Sigmoid colon (tissue), 7 donors: ENCODE measurements around the gene ERMN. TPM values are rescaled to one million over a fixed set of nuclear protein-coding genes. Genes with fewer than 3 reads are reported as not detected.

Experiments used
- DNase-seq: peaks from one replicate; pipeline ENCODE4 v3.0.0-alpha.2; 2019
- H3K27ac ChIP-seq, 4 donors: fragments of 200-600 bp; sonication (generic); one replicate each; pipeline ENCODE4 v1.5.1; 2016 to 2019; ENCODE audit warnings: mild to moderate bottlenecking in 1 of 4
- H3K27me3 ChIP-seq, 3 donors: fragments of 200-600 bp; sonication (generic); one replicate each; pipeline ENCODE4 v1.5.1; 2019; ENCODE audit warnings: mild to moderate bottlenecking in 1 of 3
- H3K36me3 ChIP-seq, 4 donors: fragments of 200-600 bp; sonication (generic); one replicate each; pipeline ENCODE4 v1.5.1; 2016 to 2019
- H3K4me1 ChIP-seq, 4 donors: fragments of 200-600 bp; sonication (generic); one replicate each; pipeline ENCODE4 v1.5.1; 2017 to 2019
- H3K4me3 ChIP-seq, 4 donors: fragments of 200-600 bp; sonication (generic); one replicate each; pipeline ENCODE4 v1.5.1; 2017 to 2019; ENCODE audit warnings: mild to moderate bottlenecking in 2 of 4, moderate library complexity in 1 of 4
- H3K9me3 ChIP-seq, 4 donors: fragments of 200-600 bp in 3 of 4; sonication (generic) in 3 of 4; one replicate each; pipeline versions ENCODE4 v1.5.1 to v1.6.1; 2013 to 2019
- EP300 ChIP-seq, 4 donors: sonication (generic); formaldehyde crosslinking; IDR thresholded peaks; one replicate each; pipeline ENCODE4 v1.6.1; 2017; ENCODE audit warnings: antibody characterized with exemption in 4 of 4
- POLR2A ChIP-seq, 2 donors: fragments of 450-650 bp; IDR thresholded peaks; one replicate each; pipeline ENCODE4 v1.6.1; 2016; ENCODE audit warnings: antibody characterized with exemption in 2 of 2, mild to moderate bottlenecking in 2 of 2, moderate library complexity in 2 of 2
- POLR2AphosphoS5 ChIP-seq, 4 donors: sonication (generic); formaldehyde crosslinking; IDR thresholded peaks; one replicate each; pipeline ENCODE4 v1.6.1; 2017; ENCODE audit warnings: antibody characterized with exemption in 4 of 4
- whole genome bisulfite sequencing, 2 donors: extraction: QIAGEN DNeasy Blood & Tissue Kit; methylation state at CpG; one replicate each; pipeline ENCODE4 v1.1.7; 2013; 5-methylcytosine and 5-hydroxymethylcytosine counted together
- intact Hi-C: fragments of 100-400 bp; cut with DNase I; formaldehyde crosslinking; loops from one replicate; pipeline ENCODE4 v1.15.1; 2023
- polyA plus RNA-seq, 3 donors: library from polyadenylated mRNA; stranded (reverse); fragments of 200-250 nt; gene quantifications; one replicate each; pipeline ENCODE4 v1.2.3, GENCODE V29; 2013
- total RNA-seq, 4 donors: library from RNA; depleted of rRNA; stranded (reverse); fragments of >200 nt; gene quantifications; one replicate each; pipeline ENCODE4 v1.1.0, GENCODE V29; 2016
- TF ChIP-seq, protein P1 (sequence below), 4 experiments: fragments of 450-650 bp in 3 of 4; fragments of 200-600 bp in 1 of 4; IDR thresholded peaks; one replicate each; pipeline ENCODE4 v1.5.1; 2016 to 2019; ENCODE audit warnings: antibody characterized with exemption in 4 of 4, mild to moderate bottlenecking in 3 of 4, moderate library complexity in 2 of 4
- donor health status: healthy with polysubstance abuse.
- donor health status: Bipolar disorder and iron deficiency.
- donor health status: healthy.

ERMN gene
- total and polyA plus RNA-seq, 7 donors = 0.27 to 0.67 TPM; not detected in 5

DNA sequence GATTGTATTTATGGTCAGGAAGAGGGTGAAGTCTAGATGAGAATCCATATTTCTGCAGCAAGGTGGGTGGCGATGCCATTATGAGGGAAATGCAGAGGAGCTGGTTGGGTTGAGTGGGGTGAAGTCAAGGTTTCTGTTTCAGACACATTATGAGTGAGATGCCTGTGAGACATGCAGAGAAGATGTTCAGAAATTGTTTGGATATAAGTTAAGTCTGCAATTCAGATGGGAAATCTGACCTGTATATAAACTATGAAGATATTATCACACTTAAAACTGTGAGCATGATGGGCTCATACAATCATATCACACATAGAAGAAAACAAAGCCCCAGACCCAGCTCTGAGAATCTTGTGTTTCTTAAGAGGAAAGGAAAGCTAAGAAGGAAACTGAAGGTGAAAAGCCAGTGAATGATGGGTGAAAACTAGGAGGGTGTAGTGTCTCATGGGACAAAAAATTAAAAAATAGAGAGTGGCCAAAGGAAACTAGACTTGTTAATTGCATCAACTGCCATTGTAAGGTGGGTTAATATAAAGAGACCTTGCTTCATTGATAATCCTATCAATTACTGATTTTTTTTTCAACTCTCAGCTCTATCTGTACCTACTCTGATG lies 53.9 kb downstream of the ERMN start:
- Histone ChIP-seq H3K27ac (no peak overlapping the region), H3K4me3 (no peak overlapping the region), H3K27me3 (no peaks in the 10 kb centered on the region), H3K9me3 (no peaks in the 10 kb centered on the region), H3K4me1 (no peaks in the 10 kb centered on the region), H3K36me3 (no peaks in the 10 kb centered on the region)
- TF ChIP-seq EP300 (IDR thresholded peaks at IDR 0.05) = no peak
- WGBS, 2 donors = 95 to 100% methylated on average over 1 of the region's 1 CpG
- intact Hi-C loops = no loop called here
- no peak for DNase-seq

DNA sequence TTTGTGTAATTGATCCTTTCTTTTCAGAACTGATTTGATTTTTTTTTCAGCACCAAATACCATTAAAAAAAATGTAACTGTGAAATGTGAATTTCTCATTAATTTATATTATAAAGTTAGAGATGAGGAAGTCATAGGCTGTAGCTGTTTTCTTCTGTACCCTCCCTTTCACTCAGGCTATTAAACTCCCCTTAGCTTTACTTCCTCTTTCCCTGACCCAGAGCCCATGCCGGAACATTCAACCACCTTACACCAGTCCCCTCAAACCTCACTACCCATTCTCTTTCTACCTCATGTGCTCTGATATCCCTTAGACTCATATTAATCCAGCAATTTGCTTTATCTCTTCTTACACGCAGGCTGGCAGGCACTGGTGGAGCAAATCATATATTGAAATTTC lies 55.7 kb downstream of the ERMN start:
- H3K27ac ChIP-seq = no peak overlapping the region
- no peaks in the 10 kb centered on the region for H3K4me1 ChIP-seq
- H3K4me3 ChIP-seq = no peak overlapping the region
- TF ChIP-seq POLR2AphosphoS5 (IDR thresholded peaks at IDR 0.05) = no peak
- no peak for TF ChIP-seq EP300 (IDR thresholded peaks at IDR 0.05)
- no peak for TF ChIP-seq POLR2A (IDR thresholded peaks at IDR 0.05)
- TF ChIP-seq, protein P1, sequence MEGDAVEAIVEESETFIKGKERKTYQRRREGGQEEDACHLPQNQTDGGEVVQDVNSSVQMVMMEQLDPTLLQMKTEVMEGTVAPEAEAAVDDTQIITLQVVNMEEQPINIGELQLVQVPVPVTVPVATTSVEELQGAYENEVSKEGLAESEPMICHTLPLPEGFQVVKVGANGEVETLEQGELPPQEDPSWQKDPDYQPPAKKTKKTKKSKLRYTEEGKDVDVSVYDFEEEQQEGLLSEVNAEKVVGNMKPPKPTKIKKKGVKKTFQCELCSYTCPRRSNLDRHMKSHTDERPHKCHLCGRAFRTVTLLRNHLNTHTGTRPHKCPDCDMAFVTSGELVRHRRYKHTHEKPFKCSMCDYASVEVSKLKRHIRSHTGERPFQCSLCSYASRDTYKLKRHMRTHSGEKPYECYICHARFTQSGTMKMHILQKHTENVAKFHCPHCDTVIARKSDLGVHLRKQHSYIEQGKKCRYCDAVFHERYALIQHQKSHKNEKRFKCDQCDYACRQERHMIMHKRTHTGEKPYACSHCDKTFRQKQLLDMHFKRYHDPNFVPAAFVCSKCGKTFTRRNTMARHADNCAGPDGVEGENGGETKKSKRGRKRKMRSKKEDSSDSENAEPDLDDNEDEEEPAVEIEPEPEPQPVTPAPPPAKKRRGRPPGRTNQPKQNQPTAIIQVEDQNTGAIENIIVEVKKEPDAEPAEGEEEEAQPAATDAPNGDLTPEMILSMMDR (IDR thresholded peaks at IDR 0.05) = no peak
- intact Hi-C loops = no loop called here
- H3K36me3 ChIP-seq = no peaks in the 10 kb centered on the region
- no peaks in the 10 kb centered on the region for H3K9me3 ChIP-seq
- 48 to 66% methylated on average over 2 of the region's 2 CpGs for WGBS, 2 donors
- H3K27me3 ChIP-seq = no peaks in the 10 kb centered on the region
- no peak for DNase-seq

DNA sequence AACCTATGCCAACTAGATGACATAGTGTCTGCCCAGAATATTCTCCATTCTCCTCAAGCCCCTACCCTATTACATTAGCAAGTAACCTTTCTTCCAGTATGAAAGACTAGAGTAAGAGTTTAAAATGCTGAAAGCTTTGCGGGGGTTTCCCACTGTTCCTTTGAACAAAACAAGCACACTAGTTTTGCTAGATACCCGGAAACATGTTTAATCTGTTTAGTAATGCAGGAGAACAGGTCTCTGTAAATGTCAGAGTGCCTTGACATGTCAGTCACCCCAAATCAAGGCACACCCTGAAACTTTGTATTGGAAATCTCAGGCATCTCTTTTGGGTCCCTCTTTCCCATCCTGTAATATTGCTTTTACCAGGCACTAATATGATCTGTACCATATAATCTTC lies 56.6 kb downstream of the ERMN start:
- Histone ChIP-seq H3K36me3 (no peaks in the 10 kb centered on the region), H3K27me3 (no peaks in the 10 kb centered on the region), H3K4me1 (no peaks in the 10 kb centered on the region), H3K27ac (no peak overlapping the region), H3K9me3 (no peaks in the 10 kb centered on the region), H3K4me3 (no peak overlapping the region)
- 92 to 93% methylated on average over 2 of the region's 2 CpGs for WGBS, 2 donors
- DNase-seq = no peak
- intact Hi-C loops = no loop called here
- no peak for TF ChIP-seq POLR2A (IDR thresholded peaks at IDR 0.05)
- TF ChIP-seq, protein P1 (IDR thresholded peaks at IDR 0.05) = no peak
- no peak for TF ChIP-seq EP300 (IDR thresholded peaks at IDR 0.05)
- TF ChIP-seq POLR2AphosphoS5 (IDR thresholded peaks at IDR 0.05) = no peak

Other genes with a start within 250 kb of the ERMN start
- 1 to 10 TPM in 2 of 4 donors, under 1 TPM in 1, not detected in 1; under 0.01 to 1.1 (median 1.1) TPM for gene GALNT5, start 68.1 kb downstream of the ERMN start, total RNA-seq
- 1 to 10 TPM; 3.6 to 9.4 (median 3.9) TPM for gene GALNT5, start 68.1 kb downstream of the ERMN start, polyA plus RNA-seq
- gene CYTIP, start 118.3 kb upstream of the ERMN start, total RNA-seq = 1 to 10 TPM; 2.5 to 4.3 (median 3.4) TPM
- 10 to 100 TPM in 1 of 3 donors, 1 to 10 TPM in 2; 5.8 to 36.4 (median 6.6) TPM for gene CYTIP, start 118.3 kb upstream of the ERMN start, polyA plus RNA-seq